Prostate gland (tissue), 2 donors: Measurements from ENCODE around the gene TMEM131L. TPM values are rescaled to one million over a fixed set of nuclear protein-coding genes. Genes with fewer than 3 reads are reported as not detected.
A peak's percentile ranks its signal among the peaks of the same experiment; 100 is the strongest.

Experiments
- DNase-seq: peaks from one replicate; pipeline ENCODE4 v3.0.0-alpha.2; 2019; ENCODE audit warnings: low spot score
- H3K27ac ChIP-seq, 2 donors: fragments of 200-600 bp; sonication (generic); 2 replicates each; pipeline ENCODE4 v1.5.1; 2017 to 2019
- H3K27me3 ChIP-seq: fragments of 200-600 bp; sonication (generic); replicated peaks from 2 replicates; pipeline ENCODE4 v1.5.1; 2019; ENCODE audit not compliant: insufficient read depth
- H3K36me3 ChIP-seq, 2 donors: fragments of 200-600 bp; sonication (generic); 1 replicate in 1 of 2; 2 replicates in 1 of 2; pipeline versions ENCODE4 v1.5.1 to v1.8.1; 2017 to 2019
- H3K4me1 ChIP-seq: fragments of 200-600 bp; sonication (generic); replicated peaks from 2 replicates; pipeline ENCODE4 v1.5.1; 2019
- H3K4me3 ChIP-seq, 2 donors: fragments of 200-600 bp; sonication (generic); 2 replicates each; pipeline ENCODE4 v1.5.1; 2017 to 2019
- H3K9me3 ChIP-seq: fragments of 200-600 bp; sonication (generic); 2 replicates; pipeline ENCODE4 v1.5.1; 2017
- POLR2A ChIP-seq: fragments of 450-650 bp; IDR thresholded peaks from one replicate; pipeline ENCODE4 v1.6.1; 2016; ENCODE audit warnings: antibody characterized with exemption, mild to moderate bottlenecking
- POLR2AphosphoS5 ChIP-seq: sonication (generic); formaldehyde crosslinking; IDR thresholded peaks from one replicate; pipeline ENCODE4 v1.6.1; 2017; ENCODE audit warnings: antibody characterized with exemption
- WGBS: methylation state at CpG from one replicate; pipeline ENCODE4 v1.1.5; 2018; 5-methylcytosine and 5-hydroxymethylcytosine counted together
- intact Hi-C: fragments of 100-400 bp; cut with DNase I; formaldehyde crosslinking; loops from one replicate; pipeline ENCODE4 v1.14.2; 2022
- total RNA-seq, 2 donors: library from RNA; depleted of rRNA; stranded (reverse); fragments of >200 nt; gene quantifications; one replicate each; pipeline ENCODE4 v1.1.0, GENCODE V29; 2016
- TF ChIP-seq, protein P1 (sequence below), 4 experiments: fragments of 200-600 bp in 2 of 4; fragments of 450-650 bp in 2 of 4; sonication (generic) in 2 of 4; IDR thresholded peaks; 1 replicate in 3 of 4; 2 replicates in 1 of 4; pipeline ENCODE4 v1.5.1; 2016 to 2019; ENCODE audit warnings: antibody characterized with exemption in 4 of 4, mild to moderate bottlenecking in 2 of 4, moderate library complexity in 2 of 4

Gene TMEM131L
- total RNA-seq, 2 donors from 2014 or later, result 9.3 to 12.5 TPM

DNA sequence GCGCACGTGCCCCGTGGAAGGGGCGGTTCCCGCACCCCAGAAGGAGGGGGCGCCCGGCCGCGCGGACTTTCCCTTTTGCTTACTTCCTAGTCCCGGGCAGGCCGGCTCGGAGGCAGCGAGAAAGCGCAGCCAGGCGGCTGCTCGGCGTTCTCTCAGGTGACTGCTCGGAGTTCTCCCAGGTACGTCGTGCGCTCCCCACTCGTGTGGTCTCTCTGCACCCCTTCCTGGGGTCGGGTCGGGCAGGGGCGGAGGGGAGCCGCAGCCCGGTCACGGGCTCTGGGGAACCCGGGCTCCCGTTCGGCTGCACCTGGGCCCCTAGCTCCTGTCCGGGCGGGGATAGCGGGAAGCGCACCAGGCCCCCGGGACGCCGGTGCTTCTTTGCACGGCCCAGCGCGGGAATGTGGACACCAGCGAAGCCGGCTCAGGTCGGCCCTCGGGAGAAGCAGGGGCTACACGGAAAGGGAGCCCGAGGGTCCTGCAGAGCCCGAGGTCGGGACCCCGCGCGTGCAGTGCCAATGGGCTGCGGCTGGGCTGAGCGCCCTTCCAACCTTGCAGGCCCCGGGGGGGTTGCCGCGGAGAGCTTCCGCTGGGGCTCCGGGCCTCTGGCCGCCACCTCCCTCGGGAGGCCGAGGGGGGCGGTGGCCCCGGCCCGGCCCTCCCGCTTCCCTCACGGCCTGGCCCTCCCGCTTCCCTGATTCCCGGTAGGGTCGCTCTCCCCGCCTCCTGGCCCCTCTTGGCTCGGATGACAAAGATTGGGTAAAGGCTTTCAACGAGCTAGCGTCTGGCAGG is 218.2 kb downstream of the TMEM131L start, which contains the start of gene TLR2:
TLR2 (plus strand) TSS at position 99 of the 789 bp plus-strand sequence. CDS start 18,628 bp downstream, outside the sequence.
- H3K27ac ChIP-seq, result peak within 1 kb of the TSS in 1 of 2 donors; percentile 24
- WGBS, result under 1% methylated on average over 48 of the region's 75 CpGs
- H3K36me3 ChIP-seq, result no peaks in the 10 kb centered on the region

GRCh38 chr4:153684971-153685371 is 218.8 kb downstream of the TMEM131L start:
- TF ChIP-seq, protein P1, sequence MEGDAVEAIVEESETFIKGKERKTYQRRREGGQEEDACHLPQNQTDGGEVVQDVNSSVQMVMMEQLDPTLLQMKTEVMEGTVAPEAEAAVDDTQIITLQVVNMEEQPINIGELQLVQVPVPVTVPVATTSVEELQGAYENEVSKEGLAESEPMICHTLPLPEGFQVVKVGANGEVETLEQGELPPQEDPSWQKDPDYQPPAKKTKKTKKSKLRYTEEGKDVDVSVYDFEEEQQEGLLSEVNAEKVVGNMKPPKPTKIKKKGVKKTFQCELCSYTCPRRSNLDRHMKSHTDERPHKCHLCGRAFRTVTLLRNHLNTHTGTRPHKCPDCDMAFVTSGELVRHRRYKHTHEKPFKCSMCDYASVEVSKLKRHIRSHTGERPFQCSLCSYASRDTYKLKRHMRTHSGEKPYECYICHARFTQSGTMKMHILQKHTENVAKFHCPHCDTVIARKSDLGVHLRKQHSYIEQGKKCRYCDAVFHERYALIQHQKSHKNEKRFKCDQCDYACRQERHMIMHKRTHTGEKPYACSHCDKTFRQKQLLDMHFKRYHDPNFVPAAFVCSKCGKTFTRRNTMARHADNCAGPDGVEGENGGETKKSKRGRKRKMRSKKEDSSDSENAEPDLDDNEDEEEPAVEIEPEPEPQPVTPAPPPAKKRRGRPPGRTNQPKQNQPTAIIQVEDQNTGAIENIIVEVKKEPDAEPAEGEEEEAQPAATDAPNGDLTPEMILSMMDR (IDR thresholded peaks at IDR 0.05), result no peak
- TF ChIP-seq POLR2A, result no peak
- TF ChIP-seq POLR2AphosphoS5, result no peak
- peak overlapping the region; percentile 42 to 44 for H3K4me3 ChIP-seq
- H3K9me3 ChIP-seq, result no peaks in the 10 kb centered on the region
- no peaks in the 10 kb centered on the region for H3K27me3 ChIP-seq
- H3K36me3 ChIP-seq, result no peaks in the 10 kb centered on the region
- no peak for DNase-seq
- H3K27ac ChIP-seq, result peak overlapping the region in 1 of 2 donors; percentile 24
- intact Hi-C loops, result no loop called here
- H3K4me1 ChIP-seq, result no peaks in the 10 kb centered on the region
- 10% methylated on average over 9 of the region's 9 CpGs for WGBS

More for the DNA sequence above, 218.2 kb downstream of the TMEM131L start, which contains the start of gene TLR2:
- Histone ChIP-seq H3K4me1 (no peaks in the 10 kb centered on the region), H3K9me3 (no peaks in the 10 kb centered on the region), H3K4me3 (peak within 1 kb of the TSS; percentile 42 to 44), H3K27me3 (no peaks in the 10 kb centered on the region)
- intact Hi-C loops, result no loop called here
- TF ChIP-seq POLR2AphosphoS5, result peak; percentile 12
- TF ChIP-seq POLR2A, result peak; percentile 49
- TF ChIP-seq, protein P1 (IDR thresholded peaks at IDR 0.05), result no peak
- peak; percentile 48 for DNase-seq

Other genes starting within 250 kb of the TMEM131L start
- 1 to 10 TPM in 1 of 2 donors, not detected in 1; 7.9 TPM for gene MND1, start 121.7 kb upstream of the TMEM131L start, total RNA-seq
- gene TLR2, start 217.9 kb downstream of the TMEM131L start, total RNA-seq, result 1 to 10 TPM; 5.5 to 8.9 TPM